Endometrial microvascular endothelial cells (primary cell): ENCODE results near the gene MAPK12. TPM values are rescaled to one million over a fixed set of nuclear protein-coding genes. Genes with fewer than 3 reads are reported as not detected.

Experiments
- in situ Hi-C: cut with HindIII; loops from 2 replicates; pipeline ENCODE4 v1.10.0; 2017; ENCODE audit warnings: low sequenced_read_pairs, low pct_unique_long_range_greater_than_20kb; ENCODE audit errors: inconsistent ontology term
- total RNA-seq: library from RNA; depleted of rRNA; stranded (reverse); fragments of >200 nt; gene quantifications from one replicate; pipeline ENCODE4 v1.2.3, GENCODE V29; 2015; ENCODE audit errors: inconsistent ontology term

The MAPK12 gene
- total RNA-seq, 1 donor from 2014 or later = 50.4 TPM

DNA sequence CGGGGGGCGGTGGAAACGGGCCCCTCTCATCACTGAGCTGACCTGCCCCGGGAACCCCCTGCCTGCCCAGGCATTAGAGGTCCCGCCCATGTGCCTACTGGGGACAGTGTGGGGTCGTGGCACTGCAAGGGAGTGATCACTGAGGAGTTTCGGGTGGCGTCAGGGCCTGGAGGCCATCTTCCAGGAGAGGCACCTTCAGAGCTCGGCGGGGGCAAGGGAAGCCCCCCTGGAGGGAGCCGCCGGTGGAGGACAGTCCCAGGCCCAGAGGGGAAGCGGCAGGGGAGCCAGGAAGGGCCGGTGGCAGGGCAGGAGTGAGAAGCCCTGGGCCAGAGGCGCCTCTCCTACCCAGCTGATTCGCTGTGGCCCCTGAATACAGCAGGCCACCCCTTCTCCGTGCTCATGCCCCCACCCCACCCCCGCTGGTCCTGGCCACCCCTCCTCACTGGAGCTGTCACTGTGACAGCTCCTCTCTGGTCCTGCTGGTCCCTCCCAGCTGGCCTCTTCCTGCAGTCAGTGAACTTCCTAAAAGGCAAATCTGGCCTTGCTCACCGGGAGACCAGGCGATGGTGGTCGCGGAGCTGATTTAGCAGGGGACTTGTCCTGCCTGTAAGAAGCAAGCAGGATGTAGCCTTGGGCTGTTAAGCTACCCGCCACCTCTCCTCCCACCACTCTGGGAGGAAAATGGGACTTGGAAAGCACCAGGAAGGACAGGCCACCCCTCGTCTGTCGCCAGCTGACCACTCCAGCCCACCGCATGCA lies 10.7 kb upstream of the MAPK12 start:
- in situ Hi-C loops = no loop called here

DNA sequence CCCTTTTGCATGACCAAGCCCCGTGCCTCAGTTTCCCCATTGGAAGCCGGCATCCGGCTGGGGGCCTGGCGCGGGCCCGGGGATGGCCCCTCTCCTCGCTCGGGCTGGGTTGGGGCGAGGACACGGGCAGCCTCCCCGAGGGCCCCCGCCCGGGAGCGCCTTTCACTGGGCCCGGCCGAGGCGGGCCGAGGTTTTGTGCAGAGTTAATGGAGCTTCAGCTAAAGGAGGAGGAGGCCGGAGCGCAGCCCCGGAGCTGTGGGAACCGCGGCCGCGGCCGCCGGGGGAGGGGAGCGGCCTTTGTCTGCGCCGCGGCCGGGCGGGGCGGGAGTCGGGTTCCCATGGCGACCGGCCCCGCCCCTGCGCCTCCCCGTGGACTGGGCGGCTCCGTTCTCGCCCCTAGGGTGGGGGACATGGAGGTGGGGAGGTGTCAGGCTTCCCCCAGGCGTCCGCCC lies 10.1 kb upstream of the MAPK12 start:
- in situ Hi-C loops = no loop called here

DNA sequence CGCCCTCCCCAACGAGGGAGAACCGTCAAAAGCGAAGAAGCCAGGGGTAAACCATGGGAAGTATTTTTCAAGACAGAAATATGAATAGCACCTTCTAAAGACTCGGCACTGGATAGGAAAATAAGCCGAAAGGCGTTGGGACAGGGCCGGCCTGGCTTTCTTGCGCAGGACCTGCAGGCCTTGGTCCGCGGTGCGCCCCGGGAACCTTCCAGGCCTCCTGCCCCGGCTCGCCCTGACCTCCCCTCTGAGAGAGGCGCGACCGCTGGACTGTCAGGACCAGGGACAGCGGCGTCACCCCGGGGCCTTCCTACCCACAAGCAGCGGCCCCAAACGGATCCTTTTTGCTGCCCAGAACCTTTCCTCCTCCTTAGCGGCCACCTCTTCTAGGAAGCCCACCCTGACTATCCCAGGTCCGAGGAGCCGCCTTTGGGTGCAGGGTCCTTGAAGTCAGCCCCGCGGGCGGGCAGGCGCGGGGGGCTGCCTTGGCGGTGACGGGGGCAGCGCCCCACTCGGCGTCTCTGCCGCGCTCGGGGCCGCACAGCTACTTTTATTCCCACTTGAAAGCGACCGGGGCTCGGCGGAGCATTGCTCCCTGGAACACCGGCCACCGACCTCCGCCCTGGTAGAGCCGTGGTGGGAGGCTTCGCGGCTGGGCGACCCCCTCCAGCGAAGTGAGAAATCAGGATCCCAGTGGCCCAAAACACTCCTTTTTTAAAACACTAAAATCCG lies 9.3 kb upstream of the MAPK12 start:
- in situ Hi-C loops = no loop called here

DNA sequence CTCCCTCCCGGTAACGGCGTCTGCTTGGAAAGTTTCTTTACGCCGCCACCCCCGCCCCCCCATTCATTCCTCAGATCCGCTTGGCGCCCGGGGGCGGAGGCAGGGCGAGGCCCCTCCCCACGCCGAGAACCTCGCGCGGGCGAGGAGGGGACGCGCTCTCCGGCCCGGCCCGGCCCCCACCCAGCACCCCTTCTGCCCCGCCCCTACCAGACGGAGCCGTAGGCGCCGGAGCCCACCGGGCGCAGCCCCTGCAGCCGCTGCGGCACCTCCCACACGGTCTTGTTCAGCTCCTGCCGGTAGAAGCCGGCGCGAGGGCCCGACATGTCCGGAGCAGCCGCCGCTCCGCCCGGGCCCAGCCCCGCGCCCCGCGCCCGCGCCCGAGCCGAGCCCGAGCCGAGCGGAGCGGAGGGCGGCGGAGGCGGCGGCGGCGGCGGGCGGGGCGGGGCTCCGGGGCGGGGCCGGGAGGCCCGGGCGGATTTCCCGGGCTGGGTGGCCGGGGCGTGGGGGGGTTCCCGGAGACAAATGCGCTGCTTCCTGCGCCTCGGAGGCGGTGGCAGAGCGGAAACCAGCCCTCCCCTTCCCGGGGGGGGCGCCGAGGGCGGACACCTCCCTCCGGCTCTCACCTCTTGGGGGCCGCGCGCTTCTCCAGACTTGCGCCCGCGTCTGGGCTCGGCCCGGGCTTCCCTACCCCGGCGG lies 8.6 kb upstream of the MAPK12 start, which contains the start of gene MAPK11:
MAPK11 (minus strand) TSS at position 411 of the 696 bp plus-strand sequence; CDS start at position 323, 88 bp downstream.
- in situ Hi-C loops = no loop called here

DNA sequence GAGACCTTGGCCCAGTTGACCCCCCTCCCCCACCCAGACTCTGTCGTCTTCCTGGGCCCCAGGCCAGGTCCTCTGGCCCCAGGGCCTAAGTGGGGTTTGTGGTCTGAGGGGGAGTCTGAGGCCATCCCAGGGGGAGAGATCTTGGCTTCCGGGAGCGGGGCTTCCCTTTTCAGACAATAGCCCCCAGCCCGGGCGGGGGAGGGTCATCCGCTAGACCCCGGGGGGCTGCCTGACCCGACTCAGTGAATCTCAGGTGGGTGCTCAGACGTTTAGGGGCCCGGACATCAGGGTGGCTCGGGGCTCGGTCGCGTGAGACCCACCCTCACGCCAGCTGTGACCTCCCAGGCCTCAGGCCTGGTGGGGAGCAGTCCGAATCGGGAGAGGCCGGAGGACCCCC lies 8.1 kb upstream of the MAPK12 start:
- in situ Hi-C loops = no loop called here

DNA sequence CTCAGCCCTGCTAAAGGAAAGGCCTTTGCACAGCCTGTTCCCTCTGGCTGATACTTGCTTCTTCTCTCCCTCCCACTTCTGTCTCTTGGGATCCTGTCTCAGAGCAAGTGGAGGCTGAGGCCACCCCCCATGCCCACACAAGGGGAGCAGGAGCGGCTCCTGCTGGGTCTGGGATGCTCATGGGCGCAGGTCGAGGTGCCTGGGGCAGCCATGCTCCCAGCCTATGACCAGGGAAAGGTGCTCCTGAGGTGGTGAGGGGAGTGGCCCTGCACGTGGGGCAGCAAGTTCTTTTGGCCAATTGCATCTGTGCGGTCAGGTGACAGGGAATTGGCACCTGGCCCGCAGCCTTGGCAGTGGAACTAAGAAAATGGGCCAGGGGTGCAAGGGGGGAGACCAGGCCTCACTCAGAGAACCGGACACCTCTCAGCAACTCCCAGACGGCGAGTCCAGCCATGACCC lies 7.2 kb upstream of the MAPK12 start:
- in situ Hi-C loops = no loop called here

DNA sequence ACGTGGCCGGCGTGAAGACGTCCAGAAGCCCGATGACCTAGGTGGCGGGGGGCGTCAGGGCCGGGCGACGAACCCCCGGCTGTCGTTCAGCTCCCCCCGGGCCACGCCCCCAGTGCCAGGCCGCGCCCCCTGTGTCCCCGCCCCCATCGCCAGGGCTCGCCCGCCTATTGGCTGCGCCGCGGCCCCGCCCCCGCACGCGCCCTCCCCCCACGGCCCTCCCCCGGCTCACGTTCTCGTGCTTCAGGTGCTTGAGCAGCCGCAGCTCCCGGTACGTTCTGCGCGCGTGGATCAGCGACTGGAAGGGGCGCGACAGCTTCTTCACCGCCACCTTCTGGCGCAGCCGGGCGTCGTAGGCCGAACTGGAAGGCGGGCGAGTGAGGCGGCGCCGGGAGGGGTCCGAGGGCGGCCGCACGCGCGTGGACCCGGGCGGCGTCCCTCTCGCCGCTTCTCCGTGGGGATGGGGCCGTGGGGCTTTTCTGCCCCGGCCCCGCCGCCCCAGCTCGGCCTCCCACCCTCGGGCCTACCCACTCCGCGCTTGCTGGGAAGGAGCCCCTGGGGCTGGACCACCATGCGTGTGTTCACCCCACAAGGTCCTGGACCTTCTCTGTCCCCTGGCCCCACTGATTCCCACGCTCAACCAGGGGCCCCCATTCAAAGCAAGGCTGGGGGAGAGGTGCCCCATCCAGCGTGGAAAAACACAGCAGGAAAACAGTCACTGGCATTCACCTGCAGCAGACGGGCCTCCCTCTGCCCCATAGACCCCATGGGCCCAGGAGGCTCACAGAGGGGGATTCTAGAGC lies 6.3 kb upstream of the MAPK12 start:
- in situ Hi-C loops = no loop called here

DNA sequence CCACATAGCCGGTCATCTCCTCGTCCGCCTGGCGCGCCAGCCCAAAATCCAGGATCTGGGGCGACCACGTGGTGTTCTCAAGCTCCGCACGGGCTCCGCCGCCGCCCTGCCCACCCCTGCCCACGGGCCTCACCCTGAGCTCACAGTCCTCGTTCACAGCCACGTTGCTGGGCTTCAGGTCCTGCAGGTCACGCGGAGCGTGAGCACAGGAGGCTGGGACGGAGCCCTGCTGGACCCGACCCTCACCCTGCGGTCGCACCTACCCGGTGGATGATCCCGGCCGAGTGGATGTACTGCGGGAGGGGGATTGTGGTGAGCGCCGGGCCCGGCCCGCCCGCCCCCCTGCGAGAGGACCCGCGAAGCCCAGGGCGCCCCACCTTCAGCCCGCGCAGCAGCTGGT lies 5.5 kb upstream of the MAPK12 start:
- in situ Hi-C loops = no loop called here

DNA sequence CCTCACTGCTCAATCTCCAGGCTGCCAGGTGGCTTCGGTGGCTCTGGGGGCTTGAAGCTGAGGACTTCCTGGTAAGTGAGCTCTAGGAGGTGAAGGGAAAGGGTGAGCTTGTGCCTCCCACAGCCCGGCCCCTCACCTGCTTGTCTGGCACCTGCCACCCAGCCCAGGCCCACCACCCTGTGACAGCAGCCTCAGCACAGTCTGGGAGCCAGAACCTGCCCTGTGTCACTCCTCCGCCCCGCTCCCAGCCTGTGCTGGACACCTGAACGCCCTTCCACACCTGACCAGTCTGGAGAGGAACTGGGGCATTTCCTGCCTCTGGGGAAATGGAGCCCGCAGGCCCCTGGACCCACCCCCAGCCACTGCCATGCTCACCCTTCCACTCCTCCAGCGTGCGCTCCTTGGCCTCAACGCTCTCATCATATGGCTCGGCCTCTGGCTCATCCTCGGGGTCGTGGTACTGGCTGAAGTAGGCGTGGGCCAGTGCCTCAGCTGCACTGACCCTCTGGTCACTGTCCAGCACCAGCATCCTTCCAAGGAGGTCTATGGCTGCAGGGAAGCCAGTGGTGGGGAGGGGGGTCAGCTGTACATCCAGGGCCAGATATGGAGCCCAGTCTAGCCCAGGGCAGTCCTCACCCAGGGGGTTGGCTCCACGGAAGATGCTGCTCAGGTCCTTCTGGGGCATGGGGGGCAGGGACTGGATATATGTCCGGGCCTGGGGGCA lies 3.6 kb upstream of the MAPK12 start:
- in situ Hi-C loops = no loop called here

DNA sequence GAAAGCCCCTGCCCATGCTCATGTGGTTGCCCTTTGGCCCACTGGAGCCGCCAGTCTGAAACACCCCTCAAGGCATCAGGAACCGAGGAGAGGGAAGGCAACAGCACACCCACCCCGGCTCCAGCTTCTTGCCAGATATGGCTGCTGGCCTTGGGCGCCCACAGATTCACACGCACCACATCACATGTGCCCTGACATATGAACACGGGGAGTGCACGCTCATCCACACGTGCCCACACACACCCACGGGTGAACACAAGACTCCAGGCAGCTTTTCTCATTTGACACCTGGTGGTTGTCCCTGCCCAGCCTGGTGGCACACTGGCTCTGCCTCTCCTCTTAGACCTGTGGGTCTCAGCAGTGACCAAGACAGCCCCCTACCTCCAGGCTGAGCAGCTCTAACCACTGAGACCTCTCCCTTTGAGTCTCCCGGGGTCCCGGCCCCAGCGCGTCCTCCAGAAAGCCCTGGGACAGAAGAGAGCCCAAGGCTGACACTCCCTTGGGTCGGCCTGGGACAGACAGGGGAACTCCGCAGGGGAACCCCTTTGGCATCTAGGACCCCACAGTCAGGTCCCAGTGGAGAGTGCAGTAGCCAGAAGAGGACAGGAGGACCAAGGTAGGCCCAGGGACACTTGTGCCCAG lies 2.7 kb upstream of the MAPK12 start:
- in situ Hi-C loops = no loop called here

DNA sequence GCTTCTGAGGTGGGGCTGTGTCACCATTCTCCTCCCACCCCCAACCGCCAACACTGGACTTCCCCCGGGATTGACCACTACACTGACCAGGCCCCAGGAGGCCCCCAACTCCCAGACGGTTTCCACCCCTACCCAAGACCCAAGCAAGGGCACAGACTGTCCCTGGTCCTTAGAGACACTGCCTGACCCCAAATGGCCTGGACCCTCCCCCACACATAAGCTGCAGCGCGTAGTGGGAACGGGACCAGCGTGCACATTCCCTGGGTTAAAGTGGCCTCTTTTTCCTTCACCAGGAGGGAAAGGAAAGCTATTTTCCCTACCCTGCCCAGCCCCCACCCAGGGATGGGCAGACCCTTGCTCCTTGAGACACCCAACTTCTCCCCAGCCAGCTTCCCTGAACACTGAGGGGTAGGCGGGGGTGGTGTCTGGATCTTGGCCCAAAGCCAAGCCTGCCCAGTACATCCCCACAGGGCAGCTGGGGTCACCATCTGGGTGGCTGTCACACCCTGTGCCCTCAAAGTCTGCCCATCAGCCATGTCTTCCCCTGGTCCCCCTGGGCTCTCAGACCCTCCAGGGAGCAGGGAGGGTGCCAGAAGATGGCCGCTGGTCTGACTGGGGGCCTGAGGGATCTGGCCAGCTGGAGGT lies 1.6 kb upstream of the MAPK12 start:
- in situ Hi-C loops = no loop called here

DNA sequence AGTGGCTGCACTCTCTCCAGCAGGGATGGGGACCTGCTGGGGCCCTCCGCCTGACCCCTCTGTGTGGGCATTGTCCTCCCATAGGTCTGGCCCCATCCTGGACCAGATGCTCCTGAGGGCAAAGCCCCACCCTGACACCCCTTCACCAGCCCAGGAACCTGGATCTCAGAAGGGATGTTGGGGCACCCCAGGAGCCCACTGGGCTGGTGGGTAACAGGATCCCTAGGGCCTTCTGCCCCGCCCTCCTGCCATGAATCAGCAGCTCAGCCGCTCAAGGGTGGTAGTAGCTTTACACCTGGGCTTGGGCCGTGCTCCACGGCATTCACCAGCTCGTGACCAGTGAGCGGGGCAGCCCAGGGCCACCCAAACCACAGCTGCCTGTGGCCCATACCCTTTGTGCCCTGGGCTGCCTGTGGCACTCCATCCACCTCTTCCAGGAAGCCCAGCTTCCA lies 1.0 kb upstream of the MAPK12 start:
- in situ Hi-C loops = no loop called here

DNA sequence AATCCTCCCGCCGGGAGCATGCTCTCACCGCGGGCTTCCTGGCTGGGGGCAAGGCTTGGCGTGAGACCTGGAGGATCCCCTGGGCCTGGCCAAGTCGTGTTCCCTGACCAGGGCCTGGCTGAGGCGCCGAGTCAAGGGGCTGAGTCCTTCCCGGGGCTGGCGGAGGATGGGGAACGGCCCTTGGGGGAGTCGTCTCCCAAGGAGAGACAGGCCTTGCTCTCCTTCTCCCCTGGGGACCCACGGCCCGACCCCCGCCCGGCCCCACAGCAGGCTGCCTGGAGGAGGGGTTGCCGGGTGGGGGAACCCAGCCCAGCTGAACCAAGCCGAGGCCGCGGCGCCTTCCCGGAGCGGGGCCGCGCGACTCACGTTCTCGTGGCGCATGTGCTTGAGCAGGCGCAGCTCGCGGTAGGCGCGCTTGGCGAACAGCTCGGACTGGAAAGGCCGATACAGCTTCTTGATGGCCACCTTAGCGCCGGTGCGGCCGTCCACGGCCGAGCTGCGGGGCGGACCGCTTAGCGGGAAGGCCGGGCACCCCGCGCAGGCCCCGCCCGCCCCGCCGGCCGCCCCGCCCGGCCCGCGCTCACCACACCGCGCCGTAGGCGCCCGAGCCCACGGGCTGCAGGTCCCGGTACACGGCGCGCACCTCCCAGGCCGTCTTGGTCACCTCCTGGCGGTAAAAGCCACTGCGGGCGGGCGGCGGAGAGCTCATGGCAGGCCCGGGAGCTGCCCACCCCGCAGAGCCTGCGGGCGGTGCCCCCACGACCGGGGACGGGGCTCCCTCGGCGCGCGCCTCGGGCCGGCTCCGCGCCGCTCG lies 475 bp downstream of the MAPK12 start:
- in situ Hi-C loops = no loop called here

DNA sequence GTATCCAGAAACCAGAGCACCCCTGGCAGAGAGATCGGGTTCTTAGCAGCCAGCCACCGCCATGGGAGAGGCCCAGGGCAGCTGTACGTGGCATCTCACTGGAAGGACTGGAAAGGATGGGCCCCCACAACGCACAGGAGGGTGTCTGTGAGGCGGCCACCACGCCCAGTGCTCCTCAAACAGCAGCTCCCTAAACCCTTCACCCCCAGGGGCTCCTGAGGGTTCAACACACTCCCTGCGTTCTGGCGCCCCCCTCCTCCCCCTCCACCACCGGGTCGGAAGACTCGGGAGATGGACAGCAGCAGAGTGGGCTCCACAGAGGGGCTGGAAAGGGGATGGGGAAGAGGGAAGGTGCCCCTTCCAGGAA lies 1.1 kb downstream of the MAPK12 start:
- in situ Hi-C loops = no loop called here

DNA sequence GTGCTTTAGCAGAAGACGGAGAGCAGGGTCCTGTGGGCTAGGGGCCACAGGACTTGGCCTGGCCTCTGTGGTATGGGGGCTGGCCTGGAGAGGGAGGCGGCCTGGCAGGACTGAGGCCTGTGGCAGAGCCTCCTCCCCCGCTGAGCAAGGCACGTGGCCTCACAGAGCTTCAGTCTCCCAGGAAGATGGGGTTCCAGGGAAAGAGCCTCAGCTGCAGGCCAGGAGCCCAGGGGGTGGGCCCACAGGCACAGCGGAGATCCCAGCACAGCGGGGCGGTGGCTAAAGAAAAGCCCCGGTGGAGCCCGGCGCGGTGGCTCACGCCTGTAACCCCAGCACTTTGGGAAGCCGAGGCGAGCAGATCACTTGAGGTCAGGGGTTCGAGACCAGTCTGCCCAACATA lies 2.2 kb downstream of the MAPK12 start:
- in situ Hi-C loops = no loop called here

DNA sequence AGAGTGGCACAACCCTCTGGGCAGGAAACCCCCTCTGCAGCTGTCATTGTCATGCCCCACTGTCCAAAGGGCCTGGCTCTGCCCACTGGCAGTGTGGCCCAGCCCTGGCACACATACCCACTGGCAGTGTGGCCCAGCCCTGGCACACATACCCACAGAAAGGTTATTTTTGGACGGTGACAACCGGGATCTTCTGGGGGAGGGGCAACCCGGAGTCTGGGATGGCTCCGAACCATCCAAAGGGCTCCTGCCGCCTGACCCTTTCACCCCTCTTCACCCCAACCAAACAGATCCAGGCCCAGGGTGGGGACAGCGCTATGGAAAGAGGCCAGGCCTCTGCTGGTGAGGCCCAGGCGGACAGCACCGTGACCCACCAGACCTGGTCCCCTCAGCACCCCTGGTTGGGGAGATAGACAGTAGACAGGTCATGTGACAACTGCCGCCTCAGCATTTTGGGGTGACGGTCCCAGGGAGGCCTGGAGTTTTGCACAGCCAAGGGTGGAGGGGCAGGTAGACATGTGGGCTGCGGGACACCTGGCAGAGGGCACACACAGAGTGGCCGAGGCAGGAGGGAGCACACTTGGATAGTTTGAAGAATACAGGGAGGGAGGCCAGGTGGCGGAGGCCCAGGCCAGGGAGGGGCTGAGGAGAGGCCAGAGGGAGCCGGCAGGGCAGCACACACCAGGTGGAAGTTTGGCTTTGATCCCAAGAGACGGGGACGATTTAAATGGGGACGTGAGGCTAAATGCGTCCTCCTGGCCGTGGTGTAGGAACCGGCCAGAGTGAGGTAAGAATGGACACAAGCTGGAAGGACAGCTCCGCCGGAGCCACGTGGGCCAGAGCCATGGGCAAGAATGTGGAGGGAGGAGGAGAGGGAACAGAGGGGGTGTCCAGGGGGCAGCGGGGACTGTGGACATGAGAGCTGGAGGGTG lies 2.9 kb downstream of the MAPK12 start:
- in situ Hi-C loops = no loop called here
